Measurements from ENCODE around the gene TEPSIN.

The TEPSIN gene

GRCh38 chr17:81222620-81222905 is 16.3 kb downstream of the TEPSIN start:
- peak overlapping the region; percentile 69 for H3K4me3 ChIP-seq (ENCODE audit: low read length)
- H3K9ac ChIP-seq (ENCODE audit: low read depth, low read length): peak overlapping the region; percentile 79; the same call in 1 of the 2 replicates
- H3K36me3 ChIP-seq (ENCODE audit: insufficient read depth, low read depth, low read length): peaks cover 7% of the 10 kb centered on the region; the same call in 1 of the 2 replicates
- peaks cover 9% of the 10 kb centered on the region for H3K27me3 ChIP-seq (ENCODE audit: insufficient read depth, low read length)
- H3K9me3 ChIP-seq (ENCODE audit: insufficient read depth, low read depth, low read length): no peaks in the 10 kb centered on the region
- H3K4me1 ChIP-seq (ENCODE audit: insufficient read depth, low read length): peaks cover 7% of the 10 kb centered on the region; the same call in 1 of the 2 replicates
- no peak overlapping the region for H3K27ac ChIP-seq (ENCODE audit: low read length)

GRCh38 chr17:81221842-81222619 is 16.8 kb downstream of the TEPSIN start:
- Histone ChIP-seq H3K4me1 (ENCODE audit: insufficient read depth, low read length) (peaks cover 7% of the 10 kb centered on the region; the same call in 1 of the 2 replicates), H3K36me3 (ENCODE audit: insufficient read depth, low read depth, low read length) (peaks cover 9% of the 10 kb centered on the region; the same call in 1 of the 2 replicates)

GRCh38 chr17:81221371-81221841 is 17.4 kb downstream of the TEPSIN start:
- no peak overlapping the region for H3K27ac ChIP-seq (ENCODE audit: low read length)
- peaks cover 13% of the 10 kb centered on the region; the same call in 1 of the 2 replicates for H3K36me3 ChIP-seq (ENCODE audit: insufficient read depth, low read depth, low read length)
- peak overlapping the region; percentile 69 for H3K4me3 ChIP-seq (ENCODE audit: low read length)
- H3K9me3 ChIP-seq (ENCODE audit: insufficient read depth, low read depth, low read length): no peaks in the 10 kb centered on the region
- peaks cover 9% of the 10 kb centered on the region for H3K27me3 ChIP-seq (ENCODE audit: insufficient read depth, low read length)
- no peak overlapping the region for H3K9ac ChIP-seq (ENCODE audit: low read depth, low read length)
- H3K4me1 ChIP-seq (ENCODE audit: insufficient read depth, low read length): peaks cover 7% of the 10 kb centered on the region; the same call in 1 of the 2 replicates

More at GRCh38 chr17:81221842-81222619, 16.8 kb downstream of the TEPSIN start:
- H3K9ac ChIP-seq (ENCODE audit: low read depth, low read length): peak overlapping the region; percentile 79; the same call in 1 of the 2 replicates
- H3K9me3 ChIP-seq (ENCODE audit: insufficient read depth, low read depth, low read length): no peaks in the 10 kb centered on the region
- peak overlapping the region; percentile 69 for H3K4me3 ChIP-seq (ENCODE audit: low read length)
- H3K27me3 ChIP-seq (ENCODE audit: insufficient read depth, low read length): peaks cover 9% of the 10 kb centered on the region
- no peak overlapping the region for H3K27ac ChIP-seq (ENCODE audit: low read length)

GRCh38 chr17:81219476-81220180 is 19.2 kb downstream of the TEPSIN start:
- peaks cover 7% of the 10 kb centered on the region; the same call in 1 of the 2 replicates for H3K4me1 ChIP-seq (ENCODE audit: insufficient read depth, low read length)
- no peak overlapping the region for H3K27ac ChIP-seq (ENCODE audit: low read length)
- H3K9me3 ChIP-seq (ENCODE audit: insufficient read depth, low read depth, low read length): no peaks in the 10 kb centered on the region
- H3K27me3 ChIP-seq (ENCODE audit: insufficient read depth, low read length): peaks cover 9% of the 10 kb centered on the region
- no peak overlapping the region for H3K9ac ChIP-seq (ENCODE audit: low read depth, low read length)
- no peak overlapping the region for H3K4me3 ChIP-seq (ENCODE audit: low read length)
- H3K36me3 ChIP-seq (ENCODE audit: insufficient read depth, low read depth, low read length): peaks cover 13% of the 10 kb centered on the region; the same call in 1 of the 2 replicates

GRCh38 chr17:81218991-81219390 is 19.9 kb downstream of the TEPSIN start:
- peaks cover 13% of the 10 kb centered on the region; the same call in 1 of the 2 replicates for H3K36me3 ChIP-seq (ENCODE audit: insufficient read depth, low read depth, low read length)
- H3K9ac ChIP-seq (ENCODE audit: low read depth, low read length): no peak overlapping the region
- no peak overlapping the region for H3K4me3 ChIP-seq (ENCODE audit: low read length)
- no peak overlapping the region for H3K27ac ChIP-seq (ENCODE audit: low read length)
- H3K27me3 ChIP-seq (ENCODE audit: insufficient read depth, low read length): peaks cover 6% of the 10 kb centered on the region
- peaks cover 7% of the 10 kb centered on the region; the same call in 1 of the 2 replicates for H3K4me1 ChIP-seq (ENCODE audit: insufficient read depth, low read length)
- no peaks in the 10 kb centered on the region for H3K9me3 ChIP-seq (ENCODE audit: insufficient read depth, low read depth, low read length)

- H3K9me3 ChIP-seq (ENCODE audit: insufficient read depth, low read depth, low read length): no peaks in the 10 kb centered on the region
- peaks cover 7% of the 10 kb centered on the region; the same call in 1 of the 2 replicates for H3K4me1 ChIP-seq (ENCODE audit: insufficient read depth, low read length)
- no peak overlapping the region for H3K9ac ChIP-seq (ENCODE audit: low read depth, low read length)
- H3K4me3 ChIP-seq (ENCODE audit: low read length): no peak overlapping the region
- H3K36me3 ChIP-seq (ENCODE audit: insufficient read depth, low read depth, low read length): peaks cover 13% of the 10 kb centered on the region; the same call in 1 of the 2 replicates
- peaks cover under 1% of the 10 kb centered on the region; the same call in 1 of the 2 replicates for H3K27me3 ChIP-seq (ENCODE audit: insufficient read depth, low read length)
- H3K27ac ChIP-seq (ENCODE audit: low read length): no peak overlapping the region
Observed at GRCh38 chr17:81218459-81218858, 20.4 kb downstream of the TEPSIN start.

GRCh38 chr17:81217491-81217890 is 21.4 kb downstream of the TEPSIN start:
- no peak overlapping the region for H3K9ac ChIP-seq (ENCODE audit: low read depth, low read length)
- peaks cover 13% of the 10 kb centered on the region; the same call in 1 of the 2 replicates for H3K36me3 ChIP-seq (ENCODE audit: insufficient read depth, low read depth, low read length)
- H3K9me3 ChIP-seq (ENCODE audit: insufficient read depth, low read depth, low read length): no peaks in the 10 kb centered on the region
- no peak overlapping the region for H3K27ac ChIP-seq (ENCODE audit: low read length)
- no peaks in the 10 kb centered on the region for H3K27me3 ChIP-seq (ENCODE audit: insufficient read depth, low read length)
- H3K4me3 ChIP-seq (ENCODE audit: low read length): no peak overlapping the region
- peaks cover 7% of the 10 kb centered on the region; the same call in 1 of the 2 replicates for H3K4me1 ChIP-seq (ENCODE audit: insufficient read depth, low read length)

GRCh38 chr17:81213978-81214377 is 24.9 kb downstream of the TEPSIN start:
- no peaks in the 10 kb centered on the region for H3K9me3 ChIP-seq (ENCODE audit: insufficient read depth, low read depth, low read length)
- H3K27me3 ChIP-seq (ENCODE audit: insufficient read depth, low read length): no peaks in the 10 kb centered on the region
- no peak overlapping the region for H3K4me3 ChIP-seq (ENCODE audit: low read length)
- no peaks in the 10 kb centered on the region for H3K4me1 ChIP-seq (ENCODE audit: insufficient read depth, low read length)
- no peak overlapping the region for H3K27ac ChIP-seq (ENCODE audit: low read length)
- 0 out of 2 replicates have a peak, but pooled peaks cover 6% of the 10 kb centered on the region for H3K36me3 ChIP-seq (ENCODE audit: insufficient read depth, low read depth, low read length)
- H3K9ac ChIP-seq (ENCODE audit: low read depth, low read length): no peak overlapping the region

GRCh38 chr17:81212365-81212764 is 26.5 kb downstream of the TEPSIN start:
- Histone ChIP-seq H3K27me3 (ENCODE audit: insufficient read depth, low read length) (no peaks in the 10 kb centered on the region), H3K9me3 (ENCODE audit: insufficient read depth, low read depth, low read length) (no peaks in the 10 kb centered on the region), H3K4me3 (ENCODE audit: low read length) (no peak overlapping the region), H3K4me1 (ENCODE audit: insufficient read depth, low read length) (no peaks in the 10 kb centered on the region), H3K9ac (ENCODE audit: low read depth, low read length) (no peak overlapping the region), H3K36me3 (ENCODE audit: insufficient read depth, low read depth, low read length) (0 out of 2 replicates have a peak, but pooled peaks cover 11% of the 10 kb centered on the region), H3K27ac (ENCODE audit: low read length) (no peak overlapping the region)

- Histone ChIP-seq H3K4me3 (ENCODE audit: low read length) (no peak overlapping the region), H3K9ac (ENCODE audit: low read depth, low read length) (no peak overlapping the region), H3K9me3 (ENCODE audit: insufficient read depth, low read depth, low read length) (no peaks in the 10 kb centered on the region), H3K27me3 (ENCODE audit: insufficient read depth, low read length) (no peaks in the 10 kb centered on the region), H3K36me3 (ENCODE audit: insufficient read depth, low read depth, low read length) (peaks cover 5% of the 10 kb centered on the region; the same call in 1 of the 2 replicates), H3K4me1 (ENCODE audit: insufficient read depth, low read length) (no peaks in the 10 kb centered on the region), H3K27ac (ENCODE audit: low read length) (no peak overlapping the region)
Observed at GRCh38 chr17:81210868-81211267, 28.0 kb downstream of the TEPSIN start.

- H3K27ac ChIP-seq (ENCODE audit: low read length): no peak overlapping the region
- H3K9me3 ChIP-seq (ENCODE audit: insufficient read depth, low read depth, low read length): no peaks in the 10 kb centered on the region
- H3K4me1 ChIP-seq (ENCODE audit: insufficient read depth, low read length): no peaks in the 10 kb centered on the region
- H3K36me3 ChIP-seq (ENCODE audit: insufficient read depth, low read depth, low read length): peaks cover 5% of the 10 kb centered on the region; the same call in 1 of the 2 replicates
- H3K27me3 ChIP-seq (ENCODE audit: insufficient read depth, low read length): no peaks in the 10 kb centered on the region
- no peak overlapping the region for H3K9ac ChIP-seq (ENCODE audit: low read depth, low read length)
- H3K4me3 ChIP-seq (ENCODE audit: low read length): no peak overlapping the region
Observed at GRCh38 chr17:81210466-81210865, 28.4 kb downstream of the TEPSIN start.
